ENCODE results near the gene DGKA.

Gene DGKA

GRCh38 chr12:55908726-55909512 is 22.0 kb upstream of the DGKA start (continued):
- TF ChIP-seq, protein P1, sequence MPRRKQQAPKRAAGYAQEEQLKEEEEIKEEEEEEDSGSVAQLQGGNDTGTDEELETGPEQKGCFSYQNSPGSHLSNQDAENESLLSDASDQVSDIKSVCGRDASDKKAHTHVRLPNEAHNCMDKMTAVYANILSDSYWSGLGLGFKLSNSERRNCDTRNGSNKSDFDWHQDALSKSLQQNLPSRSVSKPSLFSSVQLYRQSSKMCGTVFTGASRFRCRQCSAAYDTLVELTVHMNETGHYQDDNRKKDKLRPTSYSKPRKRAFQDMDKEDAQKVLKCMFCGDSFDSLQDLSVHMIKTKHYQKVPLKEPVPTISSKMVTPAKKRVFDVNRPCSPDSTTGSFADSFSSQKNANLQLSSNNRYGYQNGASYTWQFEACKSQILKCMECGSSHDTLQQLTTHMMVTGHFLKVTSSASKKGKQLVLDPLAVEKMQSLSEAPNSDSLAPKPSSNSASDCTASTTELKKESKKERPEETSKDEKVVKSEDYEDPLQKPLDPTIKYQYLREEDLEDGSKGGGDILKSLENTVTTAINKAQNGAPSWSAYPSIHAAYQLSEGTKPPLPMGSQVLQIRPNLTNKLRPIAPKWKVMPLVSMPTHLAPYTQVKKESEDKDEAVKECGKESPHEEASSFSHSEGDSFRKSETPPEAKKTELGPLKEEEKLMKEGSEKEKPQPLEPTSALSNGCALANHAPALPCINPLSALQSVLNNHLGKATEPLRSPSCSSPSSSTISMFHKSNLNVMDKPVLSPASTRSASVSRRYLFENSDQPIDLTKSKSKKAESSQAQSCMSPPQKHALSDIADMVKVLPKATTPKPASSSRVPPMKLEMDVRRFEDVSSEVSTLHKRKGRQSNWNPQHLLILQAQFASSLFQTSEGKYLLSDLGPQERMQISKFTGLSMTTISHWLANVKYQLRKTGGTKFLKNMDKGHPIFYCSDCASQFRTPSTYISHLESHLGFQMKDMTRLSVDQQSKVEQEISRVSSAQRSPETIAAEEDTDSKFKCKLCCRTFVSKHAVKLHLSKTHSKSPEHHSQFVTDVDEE (CRISPR knock-in tag; IDR thresholded peaks at IDR 0.05), result no peak
- TF ChIP-seq GLIS3 (CRISPR knock-in tag; IDR thresholded peaks at IDR 0.05) (no peak), PATZ1 (CRISPR knock-in tag; IDR thresholded peaks at IDR 0.05; ENCODE audit: borderline replicate concordance) (no peak), ZC3H10 (CRISPR knock-in tag; IDR thresholded peaks at IDR 0.05) (no peak), TOX (CRISPR knock-in tag; IDR thresholded peaks at IDR 0.05; ENCODE audit: borderline replicate concordance) (no peak), TCF4 (CRISPR knock-in tag; IDR thresholded peaks at IDR 0.05; ENCODE audit: borderline replicate concordance) (no peak), ZNF70 (CRISPR knock-in tag; IDR thresholded peaks at IDR 0.05) (no peak), BACH2 (CRISPR knock-in tag; IDR thresholded peaks at IDR 0.05; ENCODE audit: borderline replicate concordance) (no peak)
- TF ChIP-seq, protein P2, sequence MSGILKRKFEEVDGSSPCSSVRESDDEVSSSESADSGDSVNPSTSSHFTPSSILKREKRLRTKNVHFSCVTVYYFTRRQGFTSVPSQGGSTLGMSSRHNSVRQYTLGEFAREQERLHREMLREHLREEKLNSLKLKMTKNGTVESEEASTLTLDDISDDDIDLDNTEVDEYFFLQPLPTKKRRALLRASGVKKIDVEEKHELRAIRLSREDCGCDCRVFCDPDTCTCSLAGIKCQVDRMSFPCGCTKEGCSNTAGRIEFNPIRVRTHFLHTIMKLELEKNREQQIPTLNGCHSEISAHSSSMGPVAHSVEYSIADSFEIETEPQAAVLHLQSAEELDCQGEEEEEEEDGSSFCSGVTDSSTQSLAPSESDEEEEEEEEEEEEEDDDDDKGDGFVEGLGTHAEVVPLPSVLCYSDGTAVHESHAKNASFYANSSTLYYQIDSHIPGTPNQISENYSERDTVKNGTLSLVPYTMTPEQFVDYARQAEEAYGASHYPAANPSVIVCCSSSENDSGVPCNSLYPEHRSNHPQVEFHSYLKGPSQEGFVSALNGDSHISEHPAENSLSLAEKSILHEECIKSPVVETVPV (CRISPR knock-in tag; IDR thresholded peaks at IDR 0.05), result no peak

- TF ChIP-seq, protein P2 (CRISPR knock-in tag; IDR thresholded peaks at IDR 0.05), result no peak
- no peak for TF ChIP-seq GLIS3 (CRISPR knock-in tag; IDR thresholded peaks at IDR 0.05)
- TF ChIP-seq ZFP3 (CRISPR knock-in tag; IDR thresholded peaks at IDR 0.05), result no peak
- TF ChIP-seq ARNTL (CRISPR knock-in tag; IDR thresholded peaks at IDR 0.05; ENCODE audit: borderline replicate concordance, low read depth), result no peak
- TF ChIP-seq PATZ1 (CRISPR knock-in tag; IDR thresholded peaks at IDR 0.05; ENCODE audit: borderline replicate concordance), result no peak
- TF ChIP-seq, protein P1 (CRISPR knock-in tag; IDR thresholded peaks at IDR 0.05), result no peak
- no peak for TF ChIP-seq ZNF565 (CRISPR knock-in tag; conservative IDR thresholded peaks at IDR 0.05; ENCODE audit: low read depth)
- TF ChIP-seq ISL1 (CRISPR knock-in tag; IDR thresholded peaks at IDR 0.05), result no peak
- no peak for TF ChIP-seq RARB (CRISPR knock-in tag; IDR thresholded peaks at IDR 0.05)
- no peak for TF ChIP-seq ZNF70 (CRISPR knock-in tag; IDR thresholded peaks at IDR 0.05)
- TF ChIP-seq ZNF8 (CRISPR knock-in tag; IDR thresholded peaks at IDR 0.05), result no peak
- no peak for TF ChIP-seq PPARA (CRISPR knock-in tag; IDR thresholded peaks at IDR 0.05; ENCODE audit: borderline replicate concordance)
- no peak for TF ChIP-seq BACH2 (CRISPR knock-in tag; IDR thresholded peaks at IDR 0.05; ENCODE audit: borderline replicate concordance)
- TF ChIP-seq SNAI2 (CRISPR knock-in tag; IDR thresholded peaks at IDR 0.05), result no peak
- no peak for TF ChIP-seq TCF4 (CRISPR knock-in tag; IDR thresholded peaks at IDR 0.05; ENCODE audit: borderline replicate concordance)
- no peak for ATAC-seq
Measured at GRCh38 chr12:55909513-55909884, 21.5 kb upstream of the DGKA start.
